Naive thymus-derived CD4-positive, alpha-beta T cell (primary cell): ENCODE data around the gene SIRPG. TPM values are rescaled to one million over a fixed set of nuclear protein-coding genes. Genes with fewer than 3 reads are reported as not detected.
"Not testable (repeated sequence)": the region's sequence is repeated elsewhere in the genome, so short reads cannot be mapped to it uniquely, and the experiment has no call there.

ENCODE experiments used
- ATAC-seq: fragments of 150-1000 bp; cut with Tn5 transposase; 2 replicates; pipeline ENCODE4 v1.10.0; 2021; ENCODE audit warnings: mild to moderate bottlenecking, moderate library complexity
- CTCF ChIA-PET: fragments of 350-600 bp; sonication (Branson Sonifier 250); formaldehyde crosslinking; loops from one replicate; lab custom pipeline; 2021; ENCODE audit warnings: antibody characterized with exemption; lab: Charles Lee
- POLR2A ChIA-PET: fragments of 350-600 bp; sonication (Branson Sonifier 250); formaldehyde crosslinking; loops from one replicate; lab custom pipeline; 2021; ENCODE audit warnings: antibody characterized with exemption, inconsistent platforms; lab: Charles Lee
- DNase-seq, 9 donors: peaks; one replicate each; pipeline versions ENCODE4 v3.0.0 to v3.0.0-alpha.2; 2020 to 2022; ENCODE audit warnings: mixed read lengths in 1 of 9
- H3K27ac ChIP-seq: one replicate; pipeline ENCODE4 v1.7.0; 2013; ENCODE audit warnings: mild to moderate bottlenecking, low read depth, low read length, moderate library complexity
- H3K27me3 ChIP-seq, 2 donors: one replicate each; pipeline ENCODE4 v1.7.0; 2013; ENCODE audit warnings: low read length in 2 of 2, mild to moderate bottlenecking in 2 of 2, moderate library complexity in 2 of 2; ENCODE audit not compliant: control insufficient read depth in 2 of 2, insufficient read depth in 2 of 2
- H3K36me3 ChIP-seq, 3 experiments: 1 replicate in 2 of 3; 2 replicates in 1 of 3; pipeline ENCODE4 v1.7.0; 2013; ENCODE audit warnings: low read length in 3 of 3, mild to moderate bottlenecking in 3 of 3, moderate library complexity in 1 of 3; ENCODE audit not compliant: insufficient read depth in 3 of 3, control insufficient read depth in 2 of 3
- H3K4me1 ChIP-seq, 2 donors: one replicate each; pipeline ENCODE4 v1.7.0; 2013; ENCODE audit warnings: low read length in 2 of 2, mild to moderate bottlenecking in 2 of 2, moderate library complexity in 1 of 2; ENCODE audit not compliant: control insufficient read depth in 2 of 2, insufficient read depth in 2 of 2
- H3K4me3 ChIP-seq: 2 replicates; pipeline ENCODE4 v1.7.0; 2013; ENCODE audit warnings: mild to moderate bottlenecking, low read length
- H3K9me3 ChIP-seq, 3 experiments: 1 replicate in 2 of 3; 2 replicates in 1 of 3; pipeline ENCODE4 v1.7.0; 2013; ENCODE audit warnings: low read length in 3 of 3; ENCODE audit not compliant: control insufficient read depth in 2 of 3
- H3K27ac Mint-ChIP-seq, 9 donors: one replicate each; pipeline ENCODE4 v1.8.0; 2020 to 2022; ENCODE audit warnings: mixed read lengths in 9 of 9, mild to moderate bottlenecking in 8 of 9, moderate library complexity in 5 of 9, inconsistent platforms in 2 of 9
- H3K27me3 Mint-ChIP-seq, 5 donors: one replicate each; pipeline ENCODE4 v1.8.0; 2021 to 2022; ENCODE audit warnings: mixed read lengths in 5 of 5, mild to moderate bottlenecking in 1 of 5
- H3K36me3 Mint-ChIP-seq, 5 donors: one replicate each; pipeline ENCODE4 v1.8.0; 2020 to 2022; ENCODE audit warnings: mixed read lengths in 5 of 5, mild to moderate bottlenecking in 3 of 5, inconsistent platforms in 1 of 5
- H3K4me1 Mint-ChIP-seq, 7 donors: one replicate each; pipeline ENCODE4 v1.8.0; 2020 to 2022; ENCODE audit warnings: mixed read lengths in 7 of 7, mild to moderate bottlenecking in 3 of 7, inconsistent platforms in 1 of 7
- H3K4me3 Mint-ChIP-seq, 10 donors: one replicate each; pipeline ENCODE4 v1.8.0; 2020 to 2022; ENCODE audit warnings: mild to moderate bottlenecking in 10 of 10, mixed read lengths in 10 of 10, moderate library complexity in 6 of 10, inconsistent platforms in 2 of 10
- H3K9me3 Mint-ChIP-seq, 11 donors: one replicate each; pipeline ENCODE4 v1.8.0; 2020 to 2022; ENCODE audit warnings: mixed read lengths in 11 of 11, mild to moderate bottlenecking in 4 of 11, inconsistent platforms in 1 of 11, moderate library complexity in 1 of 11
- intact Hi-C, 2 donors: fragments of 100-400 bp; cut with micrococcal nuclease; formaldehyde crosslinking; loops; one replicate each; pipeline ENCODE4 v1.15.1; 2023
- polyA plus RNA-seq, 2 donors: library from polyadenylated mRNA; unstranded; fragments of 300-500 nt; fragmentation: Illumina TruSeq; gene quantifications; one replicate each; pipeline ENCODE4 v1.2.3, GENCODE V29; 2021
- total RNA-seq, 6 experiments: library from RNA in 5 of 6; stranded (reverse) in 5 of 6; gene quantifications; 1 replicate in 5 of 6; 2 replicates in 1 of 6; pipeline ENCODE4 v1.2.3 and lab custom pipeline; 2021 to 2026

The SIRPG gene
- total RNA-seq (10 to 100 TPM; 25.6 to 71.7 (median 50.2) TPM), polyA plus RNA-seq (100 to 1,000 TPM; 197 to 198 TPM), total RNA-seq (lab: John Stamatoyannopoulos, UW) (44.2 reads per million, percentile 68 among the genes with 10 or more reads in this experiment)

DNA sequence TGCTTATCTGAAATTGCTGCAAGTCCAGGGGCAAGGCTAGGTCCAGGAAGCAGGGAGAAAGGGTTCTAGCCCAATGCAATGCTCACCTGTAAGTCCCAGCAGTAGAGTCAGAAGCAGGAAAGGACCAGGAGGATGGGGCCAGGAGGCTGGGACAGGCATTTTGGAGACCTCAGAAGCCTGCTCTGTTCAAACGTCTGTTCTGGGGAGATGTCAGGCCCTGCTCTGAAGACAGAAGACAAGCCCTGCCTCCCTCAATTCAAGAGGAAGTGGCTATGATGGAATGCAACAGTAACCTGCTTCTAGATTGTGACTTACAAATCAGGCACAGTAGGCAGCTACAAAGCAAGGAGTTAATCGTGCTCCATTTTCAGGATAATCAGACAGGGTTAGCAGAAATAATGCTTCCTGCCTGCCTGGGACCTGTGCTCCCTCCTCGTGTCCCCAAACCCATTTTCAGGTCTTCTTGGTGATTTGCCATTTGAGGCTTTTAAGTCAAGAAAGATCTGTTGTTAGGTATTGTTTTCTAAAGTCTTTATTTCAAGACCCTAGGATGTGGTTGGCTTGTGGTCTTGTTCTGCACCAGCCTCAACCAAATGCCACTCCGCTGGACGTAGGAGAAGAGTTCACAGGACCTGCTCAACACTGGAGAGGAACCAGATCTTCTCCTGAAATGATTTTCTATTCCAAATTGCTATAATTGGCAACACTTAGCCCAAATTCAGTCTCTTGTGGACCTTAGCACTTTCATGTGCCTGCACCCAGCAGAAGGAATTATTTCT lies at the start of gene SIRPG:
SIRPG (minus strand) TSS at position 224 of the 779 bp plus-strand sequence; CDS start at position 159, 65 bp downstream.
- Histone ChIP-seq H3K36me3 (peaks cover 0 to 15% (median 5%) of the 10 kb centered on the region in 3 experiments), H3K4me1 (peaks cover 79 to 81% of the 10 kb centered on the region in 2 donors), H3K4me3 (peak within 1 kb of the TSS; percentile 85), H3K27ac (peak within 1 kb of the TSS; percentile 87), H3K9me3 (peaks cover 0 to 9% (median 0%) of the 10 kb centered on the region in 3 experiments), H3K27me3 (no peaks in the 10 kb centered on the region)
- H3K27me3 Mint-ChIP-seq, result no peaks in the 10 kb centered on the region
- POLR2A ChIA-PET, result interaction anchor here (1.0 to 14.2 kb wide), 8 partner anchors 8 to 50 kb away, joined by 3 to 171 read pairs (median 6); no protein-coding TSS in a partner anchor
- intact Hi-C loops, result loop anchor here (1.0 to 5.0 kb wide), 7 partner anchors 8 to 190 kb away; partner anchors contain the start of gene NSFL1C (in 1 of the 2)
- CTCF ChIA-PET, result interaction anchor here (2.1 kb wide), 1 partner anchor 76 kb away, joined by 10 read pairs; no protein-coding TSS in a partner anchor
- peak in 6 of 9 donors; percentile 42 to 56 (median 48) for DNase-seq
- peaks cover 8 to 43% (median 28%) of the 10 kb centered on the region in 5 donors for H3K36me3 Mint-ChIP-seq
- ATAC-seq, result peak; percentile 70
- peaks cover 0 to 17% (median 7%) of the 10 kb centered on the region in 11 donors for H3K9me3 Mint-ChIP-seq
- peaks cover 46 to 95% (median 90%) of the 10 kb centered on the region in 7 donors for H3K4me1 Mint-ChIP-seq
- H3K27ac Mint-ChIP-seq, result peak within 1 kb of the TSS; percentile 86 to 99 (median 95)
- H3K4me3 Mint-ChIP-seq, result peak within 1 kb of the TSS; percentile 93 to 97 (median 96)

DNA sequence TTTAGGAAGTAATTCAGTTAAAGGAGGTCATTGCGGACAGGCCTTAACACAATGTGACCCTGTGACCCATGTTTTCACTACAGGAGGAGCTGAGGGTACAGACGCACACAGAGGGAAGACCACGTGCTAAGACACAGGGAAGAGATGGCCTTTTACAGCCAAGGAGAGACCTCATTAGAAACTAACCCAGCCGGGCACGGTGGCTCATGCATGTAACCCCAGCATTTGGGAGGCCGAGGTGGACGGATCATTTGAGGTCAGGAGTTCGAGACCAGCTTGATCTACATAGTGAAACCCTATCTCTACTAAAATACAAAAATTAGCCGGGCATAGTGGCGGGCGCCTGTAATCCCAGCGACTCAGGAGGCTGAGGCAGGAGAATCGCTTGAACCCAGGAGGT lies 49.3 kb upstream of the SIRPG start:
- POLR2A ChIA-PET, result interaction anchor here (1.0 kb wide), 1 partner anchor 50 kb away, joined by 3 read pairs; the partner anchor contains the start of gene SIRPG
- Mint-ChIP-seq H3K27ac (peak overlapping the region in 6 of 9 donors; percentile 7 to 95 (median 90)), H3K9me3 (peaks cover 0 to 23% (median 6%) of the 10 kb centered on the region in 11 donors), H3K4me1 (peaks cover 19 to 44% (median 33%) of the 10 kb centered on the region in 7 donors), H3K4me3 (peak overlapping the region in 6 of 10 donors; percentile 2 to 89 (median 20)), H3K36me3 (peaks cover 0 to 16% (median 3%) of the 10 kb centered on the region in 5 donors)
- H3K9me3 ChIP-seq, H3K27ac ChIP-seq, H3K36me3 ChIP-seq, H3K4me3 ChIP-seq, ATAC-seq, DNase-seq, intact Hi-C loops, H3K27me3 ChIP-seq, H3K27me3 Mint-ChIP-seq: not testable (repeated sequence)
- peaks cover 0 to 17% of the 10 kb centered on the region in 2 donors for H3K4me1 ChIP-seq
- CTCF ChIA-PET, result interaction anchor here (0.6 kb wide), 1 partner anchor 104 kb away, joined by 3 read pairs; no protein-coding TSS in a partner anchor

DNA sequence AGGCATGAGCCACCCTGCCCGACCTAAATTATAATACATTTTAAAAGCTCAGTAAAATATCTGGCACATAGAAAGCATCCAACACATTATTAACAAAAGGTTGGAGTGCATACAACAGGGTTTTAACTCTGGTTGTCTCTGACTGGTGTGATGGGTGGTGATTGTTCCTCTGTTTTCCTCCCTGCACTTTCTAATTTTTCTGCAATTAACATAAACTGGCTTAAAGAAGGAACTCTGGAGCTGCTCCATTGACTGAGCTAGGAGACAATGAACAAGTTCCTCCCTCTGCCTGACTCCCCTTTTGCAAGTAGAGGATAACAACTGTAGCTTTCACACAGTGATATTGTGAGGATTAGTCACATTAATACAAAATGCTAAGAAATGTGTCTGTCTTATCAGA lies 48.5 kb upstream of the SIRPG start:
- Histone ChIP-seq H3K4me1 (peaks cover 0 to 17% of the 10 kb centered on the region in 2 donors), H3K4me3 (no peak overlapping the region), H3K36me3 (no peaks in the 10 kb centered on the region), H3K9me3 (no peaks in the 10 kb centered on the region), H3K27me3 (no peaks in the 10 kb centered on the region), H3K27ac (no peak overlapping the region)
- peak overlapping the region in 4 of 9 donors; percentile 14 to 95 (median 68) for H3K27ac Mint-ChIP-seq
- intact Hi-C loops, result no loop called here
- peaks cover 19 to 45% (median 32%) of the 10 kb centered on the region in 7 donors for H3K4me1 Mint-ChIP-seq
- peaks cover 0 to 21% (median 5%) of the 10 kb centered on the region in 11 donors for H3K9me3 Mint-ChIP-seq
- CTCF ChIA-PET, result no interaction called here
- H3K27me3 Mint-ChIP-seq, result no peaks in the 10 kb centered on the region
- ATAC-seq (no peak), DNase-seq (no peak)
- H3K36me3 Mint-ChIP-seq, result peaks cover 0 to 16% (median 3%) of the 10 kb centered on the region in 5 donors
- POLR2A ChIA-PET, result no interaction called here
- no peak overlapping the region for H3K4me3 Mint-ChIP-seq

DNA sequence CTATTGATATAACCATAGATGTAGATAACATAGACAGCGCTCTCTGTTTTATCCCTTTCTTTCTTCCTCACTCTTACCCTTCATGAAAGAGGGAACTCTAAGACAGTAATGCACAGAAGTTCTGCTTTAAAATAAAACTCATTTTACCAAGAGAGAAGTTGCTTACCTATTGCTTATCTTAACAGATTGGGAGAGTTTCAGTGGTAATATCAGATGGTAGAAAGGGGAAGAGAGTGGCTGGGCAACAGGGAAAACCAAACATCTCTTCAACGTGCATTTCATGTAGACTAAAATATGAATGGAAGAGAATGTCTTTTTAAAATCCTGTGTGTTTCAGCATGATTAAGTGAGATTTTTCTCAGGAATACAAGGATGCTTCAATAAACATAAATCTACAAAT lies 45.3 kb upstream of the SIRPG start:
- Mint-ChIP-seq H3K4me1 (peaks cover 13 to 40% (median 29%) of the 10 kb centered on the region in 7 donors), H3K36me3 (peaks cover 0 to 15% (median 6%) of the 10 kb centered on the region in 5 donors), H3K27me3 (peaks cover 0 to 4% (median 0%) of the 10 kb centered on the region in 5 donors), H3K9me3 (peaks cover 0 to 16% (median 5%) of the 10 kb centered on the region in 11 donors), H3K4me3 (no peak overlapping the region), H3K27ac (no peak overlapping the region)
- POLR2A ChIA-PET, result interaction anchor here (1.0 kb wide), 1 partner anchor 38 kb away, joined by 4 read pairs; no protein-coding TSS in a partner anchor
- Histone ChIP-seq H3K4me1 (peaks cover 0 to 6% of the 10 kb centered on the region in 2 donors), H3K27me3 (no peaks in the 10 kb centered on the region), H3K36me3 (no peaks in the 10 kb centered on the region), H3K9me3 (no peaks in the 10 kb centered on the region), H3K27ac (no peak overlapping the region), H3K4me3 (no peak overlapping the region)
- intact Hi-C loops, result no loop called here
- DNase-seq (no peak), ATAC-seq (peak; percentile 26)
- CTCF ChIA-PET, result no interaction called here

DNA sequence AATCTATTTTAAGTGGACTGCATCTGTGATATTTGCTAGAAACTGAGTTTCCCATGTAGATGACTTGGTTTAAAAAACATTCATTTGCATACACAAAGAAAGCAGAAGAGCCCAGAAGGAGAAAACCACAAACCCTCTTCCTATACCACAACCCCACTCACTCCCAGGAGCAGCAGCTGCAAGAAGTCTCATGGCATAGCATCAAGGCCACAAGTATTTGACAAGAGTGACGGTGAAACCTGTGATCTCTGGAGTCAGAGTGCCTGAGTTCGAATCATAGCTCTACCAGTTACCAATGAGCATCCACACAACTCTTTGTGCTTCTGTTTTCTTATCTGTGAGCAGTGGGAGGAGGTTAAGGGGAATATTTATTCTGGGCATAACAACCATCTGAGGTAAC lies 44.7 kb upstream of the SIRPG start:
- DNase-seq, result no peak
- POLR2A ChIA-PET, result interaction anchor here (1.0 to 1.1 kb wide), 2 partner anchors 26 to 37 kb away, joined by 3 to 4 read pairs; no protein-coding TSS in a partner anchor
- Histone ChIP-seq H3K4me1 (peaks cover 2% of the 10 kb centered on the region in 2 donors), H3K27me3 (no peaks in the 10 kb centered on the region), H3K9me3 (no peaks in the 10 kb centered on the region), H3K27ac (no peak overlapping the region), H3K4me3 (no peak overlapping the region), H3K36me3 (no peaks in the 10 kb centered on the region)
- CTCF ChIA-PET, result no interaction called here
- Mint-ChIP-seq H3K36me3 (peaks cover 0 to 15% (median 6%) of the 10 kb centered on the region in 5 donors), H3K27me3 (peaks cover 0 to 4% (median 0%) of the 10 kb centered on the region in 5 donors), H3K27ac (no peak overlapping the region), H3K4me3 (no peak overlapping the region), H3K9me3 (peaks cover 0 to 16% (median 5%) of the 10 kb centered on the region in 11 donors), H3K4me1 (peaks cover 11 to 39% (median 27%) of the 10 kb centered on the region in 7 donors)
- intact Hi-C loops, result no loop called here
- ATAC-seq, result peak; percentile 78

DNA sequence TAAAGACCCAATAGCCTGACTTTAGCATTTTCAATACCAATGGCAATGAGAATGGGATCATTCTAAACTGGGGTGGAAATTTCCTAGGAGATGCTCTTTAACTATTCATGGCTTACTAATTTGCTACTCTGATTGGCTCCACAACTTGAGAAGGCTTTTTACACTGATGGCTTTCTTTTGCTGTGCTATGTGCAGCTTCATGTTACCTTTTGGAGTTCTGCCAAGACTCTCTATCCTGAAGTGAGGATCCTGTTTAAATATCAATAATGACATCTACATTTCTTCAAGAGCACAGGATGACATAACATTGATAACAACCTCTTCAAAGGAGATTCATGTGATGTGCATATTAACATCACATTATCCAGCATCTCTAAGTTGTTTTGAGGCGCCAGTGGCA lies 43.4 kb upstream of the SIRPG start:
- CTCF ChIA-PET, result no interaction called here
- peaks cover 0 to 15% (median 6%) of the 10 kb centered on the region in 5 donors for H3K36me3 Mint-ChIP-seq
- Histone ChIP-seq H3K9me3 (no peaks in the 10 kb centered on the region), H3K36me3 (no peaks in the 10 kb centered on the region), H3K4me3 (no peak overlapping the region), H3K27me3 (no peaks in the 10 kb centered on the region), H3K27ac (no peak overlapping the region), H3K4me1 (peaks cover 14% of the 10 kb centered on the region in 2 donors)
- POLR2A ChIA-PET, result no interaction called here
- no peak for ATAC-seq
- H3K4me1 Mint-ChIP-seq, result peaks cover 13 to 40% (median 28%) of the 10 kb centered on the region in 7 donors
- peaks cover 0 to 16% (median 5%) of the 10 kb centered on the region in 11 donors for H3K9me3 Mint-ChIP-seq
- DNase-seq, result no peak
- H3K27me3 Mint-ChIP-seq, result peaks cover 0 to 4% (median 0%) of the 10 kb centered on the region in 5 donors
- H3K27ac Mint-ChIP-seq, result peak overlapping the region in 1 of 9 donors; percentile 14
- H3K4me3 Mint-ChIP-seq, result no peak overlapping the region
- intact Hi-C loops, result no loop called here
